Measurements from ENCODE around the gene AMPD3. TPM values are rescaled to one million over a fixed set of nuclear protein-coding genes. Genes with fewer than 3 reads are reported as not detected.

Gene AMPD3
- total RNA-seq, 2 donors from 2014 or later = 2.8 to 5.3 TPM

DNA sequence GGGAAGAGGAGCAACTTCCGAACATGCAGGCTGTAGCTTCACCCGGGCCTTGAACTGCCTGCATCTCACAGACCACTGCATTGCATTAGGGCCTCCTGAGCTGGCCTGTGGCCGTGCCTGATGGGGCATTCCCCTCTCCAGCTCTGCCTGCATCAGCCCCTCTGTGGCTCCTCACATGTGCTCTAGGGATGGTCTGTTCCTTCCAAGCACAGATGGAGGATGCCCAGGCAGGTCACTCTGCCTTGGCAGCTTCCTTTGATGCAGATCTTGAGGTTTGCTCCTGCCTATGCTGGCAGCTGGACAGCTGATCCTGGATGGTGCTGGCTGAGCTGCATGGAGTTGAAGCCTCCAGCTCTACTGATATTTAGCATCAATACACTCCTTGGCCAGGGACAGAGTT, 28.5 kb downstream of the AMPD3 start:
- Histone ChIP-seq H3K36me3 (no peaks in the 10 kb centered on the region), H3K27ac (no peak overlapping the region), H3K4me3 (no peak overlapping the region), H3K9me3 (no peaks in the 10 kb centered on the region), H3K4me1 (peaks cover 0 to 3% of the 10 kb centered on the region in 2 donors), H3K27me3 (no peaks in the 10 kb centered on the region)
- DNase-seq (ENCODE audit: low spot score) = no peak
- TF ChIP-seq, protein P1, sequence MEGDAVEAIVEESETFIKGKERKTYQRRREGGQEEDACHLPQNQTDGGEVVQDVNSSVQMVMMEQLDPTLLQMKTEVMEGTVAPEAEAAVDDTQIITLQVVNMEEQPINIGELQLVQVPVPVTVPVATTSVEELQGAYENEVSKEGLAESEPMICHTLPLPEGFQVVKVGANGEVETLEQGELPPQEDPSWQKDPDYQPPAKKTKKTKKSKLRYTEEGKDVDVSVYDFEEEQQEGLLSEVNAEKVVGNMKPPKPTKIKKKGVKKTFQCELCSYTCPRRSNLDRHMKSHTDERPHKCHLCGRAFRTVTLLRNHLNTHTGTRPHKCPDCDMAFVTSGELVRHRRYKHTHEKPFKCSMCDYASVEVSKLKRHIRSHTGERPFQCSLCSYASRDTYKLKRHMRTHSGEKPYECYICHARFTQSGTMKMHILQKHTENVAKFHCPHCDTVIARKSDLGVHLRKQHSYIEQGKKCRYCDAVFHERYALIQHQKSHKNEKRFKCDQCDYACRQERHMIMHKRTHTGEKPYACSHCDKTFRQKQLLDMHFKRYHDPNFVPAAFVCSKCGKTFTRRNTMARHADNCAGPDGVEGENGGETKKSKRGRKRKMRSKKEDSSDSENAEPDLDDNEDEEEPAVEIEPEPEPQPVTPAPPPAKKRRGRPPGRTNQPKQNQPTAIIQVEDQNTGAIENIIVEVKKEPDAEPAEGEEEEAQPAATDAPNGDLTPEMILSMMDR (IDR thresholded peaks at IDR 0.05) = no peak

DNA sequence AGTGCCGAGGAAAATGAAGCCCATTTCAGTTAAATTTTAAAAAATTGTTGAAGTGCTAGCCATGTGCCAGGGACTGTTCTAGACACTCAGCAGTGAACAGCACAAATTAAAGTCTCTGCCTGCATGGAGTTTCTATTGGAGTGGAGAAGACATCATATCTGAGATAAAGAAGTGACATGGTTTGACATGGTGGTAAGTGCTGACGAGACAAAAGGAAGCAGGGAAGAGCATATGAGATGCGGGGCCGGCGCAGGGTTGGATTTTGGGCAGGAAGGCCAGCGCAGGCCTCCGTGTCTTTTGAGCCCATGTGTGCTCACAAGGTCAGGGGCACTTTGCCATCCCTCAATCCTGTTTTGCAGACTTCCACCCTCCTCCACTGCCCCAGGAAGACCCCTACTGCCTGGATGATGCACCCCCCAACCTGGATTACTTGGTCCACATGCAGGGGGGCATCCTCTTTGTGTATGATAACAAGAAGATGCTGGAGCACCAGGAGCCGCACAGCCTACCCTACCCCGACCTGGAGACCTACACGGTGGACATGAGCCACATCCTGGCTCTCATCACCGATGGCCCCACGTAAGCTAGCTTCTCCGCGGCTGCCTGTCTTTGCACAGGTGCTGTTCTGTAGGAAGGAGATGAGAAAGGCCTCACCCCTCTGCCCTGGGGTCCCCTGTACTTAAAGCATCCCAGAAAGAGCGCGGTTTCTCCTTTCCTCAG, 29.6 kb downstream of the AMPD3 start:
- Histone ChIP-seq H3K36me3 (no peaks in the 10 kb centered on the region), H3K27me3 (no peaks in the 10 kb centered on the region), H3K27ac (no peak overlapping the region), H3K4me1 (no peaks in the 10 kb centered on the region), H3K9me3 (no peaks in the 10 kb centered on the region), H3K4me3 (no peak overlapping the region)
- TF ChIP-seq, protein P1 (IDR thresholded peaks at IDR 0.05) = no peak
- DNase-seq (ENCODE audit: low spot score) = no peak

DNA sequence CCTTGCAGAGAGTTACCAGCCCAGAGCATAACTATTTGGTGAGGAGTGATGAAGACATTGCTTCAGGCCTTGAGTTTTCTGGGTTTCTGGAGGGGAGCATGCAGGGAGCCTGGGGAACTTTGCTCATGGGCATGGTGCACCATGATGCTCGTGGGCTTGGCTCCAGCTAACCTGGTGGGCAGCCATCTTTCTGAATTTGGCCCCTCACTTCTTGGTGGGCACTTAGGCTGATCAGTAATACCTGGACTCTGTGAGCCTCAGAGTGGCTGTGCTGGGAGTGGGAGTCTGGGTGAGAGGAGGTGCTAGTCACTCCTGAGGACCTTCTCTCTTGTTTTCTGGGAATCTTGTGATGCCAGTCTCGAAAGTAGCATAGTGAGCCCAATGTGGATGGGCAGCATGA, 30.6 kb downstream of the AMPD3 start:
- Histone ChIP-seq H3K27ac (no peak overlapping the region), H3K36me3 (no peaks in the 10 kb centered on the region), H3K9me3 (no peaks in the 10 kb centered on the region), H3K4me1 (peaks cover 0 to 8% of the 10 kb centered on the region in 2 donors), H3K27me3 (no peaks in the 10 kb centered on the region), H3K4me3 (no peak overlapping the region)
- TF ChIP-seq, protein P1 (IDR thresholded peaks at IDR 0.05) = no peak
- DNase-seq (ENCODE audit: low spot score) = no peak

DNA sequence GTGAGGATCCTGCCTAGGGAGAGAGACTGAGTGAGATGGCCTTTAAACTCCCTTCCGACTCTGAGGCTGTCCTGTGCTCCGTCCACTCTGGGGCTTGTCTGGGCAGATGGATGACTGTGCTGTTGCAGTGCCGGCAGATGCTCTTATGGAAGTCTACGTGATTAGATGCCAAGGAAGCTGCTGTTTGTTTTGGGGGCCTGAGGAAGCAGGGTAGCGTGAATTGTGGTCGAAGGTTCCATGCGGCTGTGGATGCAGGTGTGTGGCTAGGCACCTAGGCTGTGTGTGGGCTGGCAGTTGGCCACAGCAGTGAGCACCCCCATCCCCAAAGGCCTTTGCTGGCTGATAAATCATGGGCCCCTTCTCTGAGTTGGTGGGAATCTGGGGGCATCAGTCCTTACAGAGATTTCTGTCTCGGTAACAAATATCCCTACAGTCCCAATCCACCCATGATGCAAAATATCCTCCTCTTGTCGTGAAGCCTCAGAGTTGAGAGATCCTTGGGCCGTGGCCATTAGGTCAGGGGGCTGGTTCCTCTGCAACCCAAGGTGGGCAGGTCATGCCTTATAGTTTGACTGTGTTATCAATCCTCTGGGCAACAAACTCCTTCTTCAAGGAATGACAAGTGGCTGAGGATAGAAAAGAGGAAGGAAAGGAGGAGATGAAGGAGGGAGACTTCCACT, 31.2 kb downstream of the AMPD3 start:
- Histone ChIP-seq H3K4me3 (no peak overlapping the region), H3K36me3 (no peaks in the 10 kb centered on the region), H3K9me3 (no peaks in the 10 kb centered on the region), H3K27me3 (no peaks in the 10 kb centered on the region), H3K4me1 (peaks cover 0 to 14% of the 10 kb centered on the region in 2 donors), H3K27ac (no peak overlapping the region)
- TF ChIP-seq, protein P1 (IDR thresholded peaks at IDR 0.05) = no peak
- DNase-seq (ENCODE audit: low spot score) = no peak

DNA sequence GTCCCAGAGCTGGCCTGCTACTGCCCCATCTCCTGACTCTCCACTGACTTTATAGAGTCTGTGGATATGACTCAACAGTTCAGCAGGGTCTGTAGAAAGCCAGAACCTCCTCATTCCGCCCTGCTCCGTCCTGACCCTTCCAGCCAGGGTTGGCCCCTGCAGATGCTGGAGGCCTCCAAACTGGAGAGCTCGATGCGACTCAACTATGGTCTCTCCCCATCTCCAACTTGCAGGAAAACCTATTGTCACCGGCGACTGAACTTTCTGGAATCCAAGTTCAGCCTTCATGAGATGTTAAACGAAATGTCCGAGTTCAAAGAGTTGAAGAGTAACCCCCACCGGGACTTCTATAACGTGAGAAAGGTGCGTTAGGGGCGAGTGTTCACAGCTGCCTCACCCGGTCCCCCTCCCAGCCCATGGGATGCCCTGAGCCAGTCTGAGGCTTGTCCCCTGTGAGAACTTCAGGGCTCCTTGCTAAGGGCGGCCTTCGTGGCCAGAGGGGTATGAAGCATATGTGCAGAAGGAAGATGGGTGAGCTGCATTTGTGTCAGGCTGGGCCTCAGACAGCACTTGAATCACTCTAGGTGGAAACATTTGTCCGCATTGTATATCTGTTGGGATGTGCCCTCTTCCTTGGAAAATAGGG, 32.1 kb downstream of the AMPD3 start:
- Histone ChIP-seq H3K9me3 (no peaks in the 10 kb centered on the region), H3K4me1 (peaks cover 0 to 14% of the 10 kb centered on the region in 2 donors), H3K27me3 (no peaks in the 10 kb centered on the region), H3K4me3 (no peak overlapping the region), H3K27ac (no peak overlapping the region), H3K36me3 (no peaks in the 10 kb centered on the region)
- DNase-seq (ENCODE audit: low spot score) = peak; percentile 34
- TF ChIP-seq, protein P1 (IDR thresholded peaks at IDR 0.05) = no peak

Measured in right atrium auricular region (tissue), 2 donors.